IPS-20b (cell line): ENCODE measurements around the gene POTEB3.
"Not testable (repeated sequence)": the region's sequence is repeated elsewhere in the genome, so short reads cannot be mapped to it uniquely, and the experiment has no call there.

ENCODE experiments used
- H3K27ac ChIP-seq: one replicate; pipeline ENCODE4 v1.5.1; 2013; ENCODE audit warnings: low read length
- H3K27me3 ChIP-seq: 2 replicates; pipeline ENCODE4 v1.6.1; 2013; ENCODE audit warnings: mild to moderate bottlenecking, low read length, inconsistent platforms; ENCODE audit not compliant: insufficient read depth
- H3K36me3 ChIP-seq: 2 replicates; pipeline ENCODE4 v1.6.1; 2013; ENCODE audit warnings: low read depth, mild to moderate bottlenecking, inconsistent platforms, low read length, moderate library complexity; ENCODE audit not compliant: insufficient read depth
- H3K4me1 ChIP-seq: 2 replicates; pipeline ENCODE4 v1.6.1; 2013; ENCODE audit warnings: mild to moderate bottlenecking, control low read depth, inconsistent platforms, low read length, moderate library complexity; ENCODE audit not compliant: insufficient read depth
- H3K4me3 ChIP-seq: 2 replicates; pipeline ENCODE4 v1.5.1; 2013; ENCODE audit warnings: mild to moderate bottlenecking, low read length, inconsistent platforms
- H3K9ac ChIP-seq: 2 replicates; pipeline ENCODE4 v1.6.1; 2013; ENCODE audit warnings: low read depth, mild to moderate bottlenecking, inconsistent platforms, low read length, moderate library complexity
- H3K9me3 ChIP-seq: 2 replicates; pipeline ENCODE4 v1.6.1; 2013; ENCODE audit warnings: mild to moderate bottlenecking, low read depth, low read length, inconsistent platforms; ENCODE audit not compliant: insufficient read depth

Gene POTEB3

DNA sequence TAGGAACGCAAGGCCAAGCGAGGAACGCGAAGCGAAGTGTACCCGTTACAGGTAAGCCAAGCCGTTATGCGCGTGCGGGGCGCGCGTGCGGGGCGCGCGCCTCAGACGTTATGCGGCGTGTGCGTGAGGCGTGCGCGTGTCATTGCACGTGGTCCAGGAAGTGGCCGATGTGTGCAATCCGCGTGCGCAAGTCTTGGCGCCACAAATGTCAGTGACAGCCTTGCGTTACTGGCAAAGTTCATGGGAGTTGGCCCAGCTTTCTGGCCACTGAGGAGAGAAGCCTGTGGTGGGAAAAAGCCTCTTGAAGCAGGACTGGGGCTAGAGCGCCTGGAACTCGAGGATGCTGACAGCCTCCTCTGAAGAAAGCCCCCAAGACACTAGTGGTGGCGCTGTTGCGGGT, at the start of gene POTEB3:
Gene POTEB3, minus strand, starts transcription at position 101 of the 400 bp plus-strand sequence. CDS start 488 bp downstream, outside the sequence.
- not testable (repeated sequence) for H3K36me3 ChIP-seq, H3K9ac ChIP-seq

GRCh38 chr15:21453683-21454082, 13.4 kb upstream of the POTEB3 start:
- not testable (repeated sequence) for H3K4me3 ChIP-seq, H3K27ac ChIP-seq, H3K27me3 ChIP-seq, H3K4me1 ChIP-seq, H3K9ac ChIP-seq, H3K9me3 ChIP-seq, H3K36me3 ChIP-seq

More for the DNA sequence above, at the start of gene POTEB3:
- not testable (repeated sequence) for H3K27me3 ChIP-seq, H3K9me3 ChIP-seq, H3K4me3 ChIP-seq, H3K27ac ChIP-seq, H3K4me1 ChIP-seq

- not testable (repeated sequence) for H3K27me3 ChIP-seq, H3K36me3 ChIP-seq, H3K4me3 ChIP-seq, H3K27ac ChIP-seq, H3K9ac ChIP-seq, H3K4me1 ChIP-seq, H3K9me3 ChIP-seq
Measured at GRCh38 chr15:21451920-21452563, 11.7 kb upstream of the POTEB3 start.

- not testable (repeated sequence) for H3K27ac ChIP-seq, H3K9ac ChIP-seq, H3K36me3 ChIP-seq, H3K9me3 ChIP-seq, H3K27me3 ChIP-seq, H3K4me3 ChIP-seq, H3K4me1 ChIP-seq
Measured at GRCh38 chr15:21451487-21451886, 11.2 kb upstream of the POTEB3 start.

GRCh38 chr15:21407366-21407765, 32.9 kb downstream of the POTEB3 start:
- not testable (repeated sequence) for H3K9me3 ChIP-seq, H3K27me3 ChIP-seq, H3K4me3 ChIP-seq, H3K36me3 ChIP-seq, H3K4me1 ChIP-seq, H3K9ac ChIP-seq, H3K27ac ChIP-seq

DNA sequence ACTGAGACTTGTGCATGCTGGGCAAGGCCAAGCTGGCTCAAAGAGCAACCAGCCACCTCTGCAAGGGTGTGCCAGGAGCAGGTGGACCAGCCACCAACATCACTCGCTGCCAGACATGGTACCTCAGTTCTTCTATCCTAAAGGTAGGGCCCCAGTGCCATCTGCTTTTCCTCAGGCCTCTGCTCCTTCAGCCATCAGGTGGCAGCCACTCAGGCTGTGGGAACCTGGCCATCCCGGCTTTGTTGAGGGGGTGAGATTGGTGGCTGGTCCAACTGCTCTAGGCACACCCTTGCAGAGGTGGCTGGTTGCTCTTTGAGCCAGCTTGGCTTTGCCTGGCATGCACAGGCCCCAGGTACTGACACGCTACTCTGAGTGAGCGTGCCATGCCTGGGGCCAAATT, 38.8 kb downstream of the POTEB3 start:
- H3K9ac ChIP-seq, result not testable (repeated sequence)

GRCh38 chr15:21399111-21399510, 41.2 kb downstream of the POTEB3 start:
- not testable (repeated sequence) for H3K4me3 ChIP-seq, H3K27ac ChIP-seq, H3K4me1 ChIP-seq, H3K9ac ChIP-seq, H3K36me3 ChIP-seq, H3K27me3 ChIP-seq, H3K9me3 ChIP-seq

More for the DNA sequence above, 38.8 kb downstream of the POTEB3 start:
- H3K4me3 ChIP-seq, H3K9me3 ChIP-seq, H3K27me3 ChIP-seq, H3K4me1 ChIP-seq, H3K36me3 ChIP-seq, H3K27ac ChIP-seq: not testable (repeated sequence)

GRCh38 chr15:21398511-21398910, 41.8 kb downstream of the POTEB3 start:
- not testable (repeated sequence) for H3K4me1 ChIP-seq, H3K27ac ChIP-seq, H3K9me3 ChIP-seq

DNA sequence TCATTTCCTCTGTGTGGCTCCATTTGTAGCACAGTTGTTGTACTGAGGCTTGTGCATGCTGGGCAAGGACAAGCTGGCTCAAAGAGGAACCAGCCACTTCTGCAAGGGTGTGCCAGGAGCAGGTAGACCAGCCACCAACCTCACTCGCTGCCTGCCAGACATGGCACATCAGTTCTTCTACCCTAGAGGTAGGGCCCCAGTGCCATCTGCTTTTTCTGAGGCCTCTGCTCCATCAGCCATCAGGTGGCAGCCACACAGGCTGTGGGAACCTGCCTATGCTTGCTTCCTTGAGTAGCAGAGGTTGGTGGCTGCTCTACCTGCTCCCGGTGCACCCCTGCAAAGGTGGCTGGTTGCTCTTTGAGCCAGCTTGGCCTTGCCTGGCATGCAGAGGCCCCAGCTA, 42.6 kb downstream of the POTEB3 start:
- not testable (repeated sequence) for H3K4me1 ChIP-seq, H3K9me3 ChIP-seq, H3K9ac ChIP-seq, H3K27ac ChIP-seq, H3K36me3 ChIP-seq, H3K4me3 ChIP-seq, H3K27me3 ChIP-seq

More at GRCh38 chr15:21398511-21398910, 41.8 kb downstream of the POTEB3 start:
- H3K36me3 ChIP-seq, H3K27me3 ChIP-seq, H3K9ac ChIP-seq, H3K4me3 ChIP-seq: not testable (repeated sequence)

DNA sequence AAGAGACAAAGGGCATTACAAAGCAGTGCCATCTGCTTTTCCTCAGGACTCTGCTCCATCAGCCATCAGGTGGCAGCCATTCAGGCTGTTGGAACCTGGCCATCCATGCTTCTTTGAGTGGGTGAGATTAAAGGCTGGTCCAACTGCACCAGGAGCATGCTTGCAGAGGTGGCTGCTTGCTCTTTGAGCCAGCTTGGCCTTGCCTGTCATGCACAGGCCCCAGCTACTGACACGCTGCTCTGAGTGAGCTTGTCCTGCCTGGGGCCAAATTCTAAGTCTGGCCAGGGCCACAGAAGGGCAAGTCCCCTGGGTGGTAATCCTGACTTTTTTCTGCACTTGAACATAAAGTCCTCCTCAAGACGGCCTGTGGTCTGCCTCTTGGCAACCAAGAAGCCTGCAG, 43.1 kb downstream of the POTEB3 start:
- H3K36me3 ChIP-seq, H3K27me3 ChIP-seq, H3K9me3 ChIP-seq, H3K4me1 ChIP-seq, H3K4me3 ChIP-seq, H3K9ac ChIP-seq, H3K27ac ChIP-seq: not testable (repeated sequence)

DNA sequence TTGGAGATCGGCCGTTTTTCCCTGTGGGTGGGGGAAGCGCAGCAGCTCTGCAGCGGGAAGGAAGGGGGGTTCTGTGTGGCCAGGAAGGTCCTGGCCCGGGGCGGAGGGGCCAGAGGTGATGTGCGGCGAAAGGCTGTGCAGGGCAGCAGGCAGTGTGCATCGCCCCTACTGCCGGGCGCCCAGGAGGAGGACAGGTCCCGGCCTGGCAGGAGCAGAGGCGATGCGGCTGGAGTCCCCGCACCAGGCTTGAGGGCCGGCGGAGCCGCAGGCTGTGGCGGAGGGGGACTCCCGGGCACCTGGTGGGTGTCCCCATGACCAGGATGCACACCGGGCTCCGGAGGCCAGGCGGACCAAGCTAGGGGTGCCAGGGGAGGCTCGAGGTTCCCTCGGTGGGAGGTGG, 54.3 kb downstream of the POTEB3 start:
- not testable (repeated sequence) for H3K4me1 ChIP-seq, H3K9me3 ChIP-seq

GRCh38 chr15:21383866-21384485, 56.3 kb downstream of the POTEB3 start:
- not testable (repeated sequence) for H3K9me3 ChIP-seq, H3K36me3 ChIP-seq, H3K4me1 ChIP-seq, H3K27me3 ChIP-seq, H3K4me3 ChIP-seq, H3K27ac ChIP-seq, H3K9ac ChIP-seq

More for the DNA sequence above, 54.3 kb downstream of the POTEB3 start:
- not testable (repeated sequence) for H3K27ac ChIP-seq, H3K36me3 ChIP-seq, H3K4me3 ChIP-seq, H3K9ac ChIP-seq, H3K27me3 ChIP-seq
